Karpas-422 (cell line): ENCODE measurements around the gene DUOXA2. TPM values are rescaled to one million over a fixed set of nuclear protein-coding genes. Genes with fewer than 3 reads are reported as not detected.

Experiments
- DNase-seq: peaks from one replicate; pipeline ENCODE4 v3.0.0-alpha.2; 2015
- H2AFZ ChIP-seq: fragments of 200-600 bp; sonication (generic); 2 replicates; pipeline ENCODE4 v1.6.1; 2014; ENCODE audit warnings: antibody characterized with exemption, low read length, mixed read lengths
- H3K27ac ChIP-seq: fragments of 200-600 bp; sonication (generic); 2 replicates; pipeline ENCODE4 v1.5.1; 2014; ENCODE audit warnings: mild to moderate bottlenecking, low read length, moderate library complexity
- H3K27me3 ChIP-seq: fragments of 200-600 bp; sonication (generic); 2 replicates; pipeline ENCODE4 v1.6.1; 2014; ENCODE audit warnings: low read length, mixed read lengths
- H3K36me3 ChIP-seq: fragments of 200-600 bp; sonication (generic); 2 replicates; pipeline ENCODE4 v1.6.1; 2014; ENCODE audit warnings: low read length, mixed read lengths; ENCODE audit not compliant: insufficient read depth
- H3K4me1 ChIP-seq: fragments of 200-600 bp; sonication (generic); 2 replicates; pipeline ENCODE4 v1.6.1; 2014; ENCODE audit warnings: mild to moderate bottlenecking, low read length, mixed read lengths
- H3K4me2 ChIP-seq: fragments of 200-600 bp; sonication (generic); 2 replicates; pipeline ENCODE4 v1.6.1; 2014; ENCODE audit warnings: low read length, low read depth, mild to moderate bottlenecking; ENCODE audit not compliant: poor library complexity, severe bottlenecking
- H3K4me3 ChIP-seq: fragments of 200-600 bp; sonication (generic); 2 replicates; pipeline ENCODE4 v1.5.1; 2014; ENCODE audit warnings: mild to moderate bottlenecking, antibody characterized with exemption, low read length, mixed read lengths
- H3K79me2 ChIP-seq: fragments of 200-600 bp; sonication (generic); 2 replicates; pipeline ENCODE4 v1.6.1; 2014; ENCODE audit warnings: mild to moderate bottlenecking, low read length, mixed read lengths
- H3K9ac ChIP-seq: fragments of 200-600 bp; sonication (generic); 2 replicates; pipeline ENCODE4 v1.6.0; 2014; ENCODE audit warnings: low read length
- H3K9me2 ChIP-seq: fragments of 200-600 bp; sonication (generic), shearing (Covaris generic); replicated peaks from 2 replicates; pipeline ENCODE4 v1.6.0; 2014; ENCODE audit warnings: mild to moderate bottlenecking, low read length, moderate library complexity; ENCODE audit not compliant: insufficient read depth
- H3K9me3 ChIP-seq: fragments of 300-700, 200-600 bp; sonication (generic); 2 replicates; pipeline ENCODE4 v1.6.1; 2014; ENCODE audit warnings: low read length, mixed read lengths
- H4K20me1 ChIP-seq: fragments of 200-600 bp; sonication (generic); 2 replicates; pipeline ENCODE4 v1.6.1; 2014; ENCODE audit warnings: mild to moderate bottlenecking, antibody characterized with exemption, low read length, low read depth; ENCODE audit not compliant: insufficient read depth
- total RNA-seq: library from RNA; depleted of rRNA; stranded (reverse); fragments of >200 nt; shearing (Covaris generic); gene quantifications from 2 replicates; pipeline ENCODE4 v1.2.3, GENCODE V29; 2014; ENCODE audit warnings: low replicate concordance

Gene DUOXA2
- total RNA-seq, 1 experiment from 2014 or later: not detected

DNA sequence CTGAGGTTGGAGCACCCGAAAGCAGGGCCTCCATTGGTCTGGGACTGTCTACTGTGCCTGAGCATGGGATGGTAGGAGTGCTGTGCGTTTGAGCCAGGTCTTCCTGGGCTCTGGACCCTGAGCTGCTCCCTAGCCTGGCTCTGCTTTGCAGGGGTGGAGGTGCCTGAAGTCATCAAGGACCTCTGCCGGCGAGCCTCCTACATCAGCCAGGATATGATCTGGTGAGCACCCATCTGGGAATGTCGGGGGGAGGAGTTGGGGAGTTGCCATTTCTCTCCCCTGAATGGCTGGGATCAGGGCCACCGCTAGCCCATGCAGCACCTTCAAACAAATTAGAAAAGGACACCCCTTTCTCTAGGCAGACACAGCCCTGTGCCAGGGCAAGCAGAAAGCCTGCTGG, 36.4 kb downstream of the DUOXA2 start:
- H3K4me2 ChIP-seq: no peak overlapping the region
- H3K36me3 ChIP-seq: no peaks in the 10 kb centered on the region
- no peaks in the 10 kb centered on the region for H3K9me3 ChIP-seq
- H3K9me2 ChIP-seq: no peaks in the 10 kb centered on the region
- no peak overlapping the region for H3K4me3 ChIP-seq
- no peak overlapping the region for H2AFZ ChIP-seq
- H4K20me1 ChIP-seq: no peaks in the 10 kb centered on the region
- H3K79me2 ChIP-seq: no peaks in the 10 kb centered on the region
- DNase-seq: no peak
- no peaks in the 10 kb centered on the region for H3K4me1 ChIP-seq
- no peak overlapping the region for H3K27ac ChIP-seq
- H3K27me3 ChIP-seq: no peaks in the 10 kb centered on the region
- H3K9ac ChIP-seq: no peak overlapping the region

DNA sequence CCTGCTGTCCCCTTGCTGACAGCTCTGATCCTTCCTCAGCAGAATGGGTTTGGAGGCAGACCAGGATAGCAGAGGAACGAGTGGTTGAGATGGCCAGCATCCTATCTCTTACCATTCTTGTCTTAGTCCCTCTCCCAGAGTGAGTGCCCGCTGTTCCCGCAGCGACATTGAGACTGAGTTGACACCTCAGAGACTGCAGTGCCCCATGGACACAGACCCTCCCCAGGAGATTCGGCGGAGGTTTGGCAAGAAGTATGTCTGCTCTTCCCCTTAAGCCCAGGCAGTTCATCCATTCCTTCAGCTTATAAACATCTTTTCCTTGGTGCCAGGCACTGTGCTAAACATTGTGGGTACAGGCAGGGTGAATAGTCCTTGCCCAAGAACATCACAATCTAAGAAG, 36.9 kb downstream of the DUOXA2 start:
- no peak overlapping the region for H3K4me2 ChIP-seq
- no peaks in the 10 kb centered on the region for H3K36me3 ChIP-seq

DNA sequence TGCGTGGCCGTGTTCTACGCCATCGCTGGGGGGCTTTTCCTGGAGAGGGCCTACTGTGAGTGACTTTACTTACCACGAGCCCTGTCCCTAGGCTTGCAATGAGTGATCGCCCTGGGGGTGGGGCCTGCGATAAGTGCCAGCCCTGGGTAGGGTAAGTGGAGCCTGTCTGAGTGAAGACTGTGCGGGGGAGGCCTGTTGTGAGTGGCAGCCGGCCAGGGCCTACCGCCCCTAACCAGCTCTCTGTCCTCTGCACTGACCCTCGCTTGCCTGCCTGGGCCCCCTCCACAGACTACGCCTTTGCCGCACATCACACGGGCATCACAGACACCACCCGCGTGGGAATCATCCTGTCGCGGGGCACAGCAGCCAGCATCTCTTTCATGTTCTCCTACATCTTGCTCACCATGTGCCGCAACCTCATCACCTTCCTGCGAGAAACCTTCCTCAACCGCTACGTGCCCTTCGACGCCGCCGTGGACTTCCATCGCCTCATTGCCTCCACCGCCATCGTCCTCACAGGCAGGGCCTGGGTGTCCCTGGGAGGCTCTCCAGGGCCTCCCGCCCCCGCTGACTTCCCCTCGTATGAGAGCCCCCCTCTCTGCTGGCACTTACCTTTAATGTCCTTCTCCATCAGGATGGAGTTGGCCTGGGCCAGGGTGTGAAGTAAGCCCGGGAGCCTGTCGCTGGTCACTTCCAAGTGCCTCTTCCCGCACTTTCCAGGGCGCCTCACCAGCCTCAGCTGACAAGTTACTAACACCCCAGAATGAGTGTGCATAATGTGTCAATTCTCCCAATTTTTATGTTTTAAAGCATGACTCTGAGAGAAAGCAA, 38.1 kb downstream of the DUOXA2 start:
- Histone ChIP-seq H3K36me3 (no peaks in the 10 kb centered on the region), H4K20me1 (no peaks in the 10 kb centered on the region), H3K4me2 (no peak overlapping the region), H3K4me3 (no peak overlapping the region), H3K27ac (no peak overlapping the region), H3K9ac (no peak overlapping the region), H3K4me1 (peaks cover 5% of the 10 kb centered on the region; the same call in 1 of the 2 replicates), H3K9me3 (no peaks in the 10 kb centered on the region), H3K27me3 (no peaks in the 10 kb centered on the region), H3K79me2 (no peaks in the 10 kb centered on the region), H3K9me2 (no peaks in the 10 kb centered on the region), H2AFZ (no peak overlapping the region)
- DNase-seq: no peak

More for the DNA sequence above, 36.9 kb downstream of the DUOXA2 start:
- no peak overlapping the region for H3K4me3 ChIP-seq
- no peaks in the 10 kb centered on the region for H3K9me2 ChIP-seq
- H3K27me3 ChIP-seq: no peaks in the 10 kb centered on the region
- H3K9ac ChIP-seq: no peak overlapping the region
- no peak overlapping the region for H2AFZ ChIP-seq
- no peaks in the 10 kb centered on the region for H3K79me2 ChIP-seq
- H3K27ac ChIP-seq: no peak overlapping the region
- H4K20me1 ChIP-seq: no peaks in the 10 kb centered on the region
- H3K4me1 ChIP-seq: no peaks in the 10 kb centered on the region
- no peak for DNase-seq
- H3K9me3 ChIP-seq: no peaks in the 10 kb centered on the region

DNA sequence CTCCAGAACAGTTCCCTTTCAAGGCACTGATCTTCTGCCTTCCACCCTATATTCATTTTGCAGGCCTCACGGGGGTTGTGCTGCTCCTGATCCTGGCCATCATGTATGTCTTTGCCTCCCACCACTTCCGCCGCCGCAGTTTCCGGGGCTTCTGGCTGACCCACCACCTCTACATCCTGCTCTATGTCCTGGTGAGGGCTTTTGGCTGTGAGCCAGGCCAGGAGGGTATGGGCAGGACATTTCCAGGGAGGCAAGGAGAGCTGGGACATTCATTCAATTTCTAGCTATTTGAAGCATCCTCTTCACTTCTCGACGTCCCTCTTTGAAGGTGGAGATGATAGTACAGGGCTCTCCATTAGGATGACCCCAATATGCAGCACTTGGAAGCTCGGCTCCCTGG, 41.6 kb downstream of the DUOXA2 start:
- H3K9ac ChIP-seq: no peak overlapping the region
- no peaks in the 10 kb centered on the region for H3K36me3 ChIP-seq
- no peak for DNase-seq
- no peak overlapping the region for H3K4me2 ChIP-seq
- H3K4me3 ChIP-seq: no peak overlapping the region
- no peak overlapping the region for H3K27ac ChIP-seq
- H2AFZ ChIP-seq: no peak overlapping the region
- no peaks in the 10 kb centered on the region for H3K9me2 ChIP-seq
- no peaks in the 10 kb centered on the region for H3K27me3 ChIP-seq
- no peaks in the 10 kb centered on the region for H4K20me1 ChIP-seq
- H3K4me1 ChIP-seq: peaks cover 5% of the 10 kb centered on the region; the same call in 1 of the 2 replicates
- H3K79me2 ChIP-seq: no peaks in the 10 kb centered on the region
- no peaks in the 10 kb centered on the region for H3K9me3 ChIP-seq

DNA sequence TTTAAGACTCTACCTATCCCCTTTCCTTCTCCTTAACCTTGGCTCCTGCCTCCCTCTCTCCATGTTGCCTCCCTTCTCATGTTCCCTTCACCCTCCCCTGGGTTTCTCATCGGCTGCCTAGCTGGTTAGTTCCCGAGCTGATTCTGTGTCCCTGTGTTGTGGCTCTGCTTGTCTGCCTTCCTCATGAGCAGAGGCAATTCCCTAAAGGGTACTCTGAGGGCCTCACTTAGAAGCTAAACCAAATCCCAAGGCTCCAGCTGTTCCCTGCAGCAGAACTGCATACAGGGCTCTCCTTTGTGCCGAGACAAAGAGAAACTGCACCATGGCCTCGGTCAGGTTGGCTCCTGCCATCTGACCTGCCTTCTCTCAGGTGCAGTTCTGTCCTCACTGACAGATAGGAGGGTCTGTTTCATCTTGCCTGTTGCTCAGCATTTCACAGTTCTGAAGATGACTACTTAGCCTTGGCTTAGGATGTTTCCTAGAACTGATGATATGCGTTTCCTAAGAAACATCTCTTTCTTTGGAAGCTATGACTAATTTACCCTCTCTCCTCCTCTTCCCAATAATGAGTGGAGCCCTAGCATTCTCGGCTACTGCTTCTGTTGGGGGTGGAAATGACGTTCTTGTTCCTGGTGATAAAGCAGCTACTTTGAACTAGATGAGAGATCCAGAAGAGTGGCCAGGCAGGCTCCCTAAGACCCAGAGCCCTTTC, 42.8 kb downstream of the DUOXA2 start:
- no peak overlapping the region for H3K27ac ChIP-seq
- H3K27me3 ChIP-seq: no peaks in the 10 kb centered on the region
- H4K20me1 ChIP-seq: no peaks in the 10 kb centered on the region
- H3K9me2 ChIP-seq: no peaks in the 10 kb centered on the region
- H3K4me2 ChIP-seq: no peak overlapping the region
- H3K9ac ChIP-seq: no peak overlapping the region
- H3K36me3 ChIP-seq: no peaks in the 10 kb centered on the region
- H2AFZ ChIP-seq: no peak overlapping the region
- no peaks in the 10 kb centered on the region for H3K79me2 ChIP-seq
- no peak for DNase-seq
- no peak overlapping the region for H3K4me3 ChIP-seq
- no peaks in the 10 kb centered on the region for H3K9me3 ChIP-seq
- peaks cover 5% of the 10 kb centered on the region; the same call in 1 of the 2 replicates for H3K4me1 ChIP-seq

DNA sequence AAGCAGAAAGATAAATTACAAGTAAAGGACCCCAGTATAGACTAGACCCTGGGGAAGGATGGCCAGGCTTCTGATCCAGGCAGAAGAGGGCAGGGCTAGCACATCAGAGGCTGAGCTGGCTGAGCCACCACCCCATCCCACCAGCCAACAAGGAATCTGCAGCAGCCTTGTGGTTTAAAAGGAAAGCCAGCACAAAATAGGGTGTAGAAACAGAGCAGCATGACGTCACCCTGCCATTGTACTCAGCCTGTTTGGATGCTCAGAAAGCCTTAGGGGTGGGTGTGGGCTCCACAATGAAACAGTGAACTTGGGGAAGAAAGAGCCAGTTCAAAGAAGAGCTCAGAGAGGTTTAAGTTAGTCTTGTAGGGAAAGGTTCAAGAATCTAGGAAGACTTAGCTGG, 43.8 kb downstream of the DUOXA2 start:
- H3K4me2 ChIP-seq: no peak overlapping the region
- no peaks in the 10 kb centered on the region for H4K20me1 ChIP-seq
- DNase-seq: no peak
- H3K79me2 ChIP-seq: no peaks in the 10 kb centered on the region
- H3K36me3 ChIP-seq: no peaks in the 10 kb centered on the region
- no peak overlapping the region for H3K9ac ChIP-seq
- no peak overlapping the region for H3K27ac ChIP-seq
- H3K4me1 ChIP-seq: peaks cover 5% of the 10 kb centered on the region; the same call in 1 of the 2 replicates
- H3K9me2 ChIP-seq: no peaks in the 10 kb centered on the region
- no peaks in the 10 kb centered on the region for H3K27me3 ChIP-seq
- H3K4me3 ChIP-seq: no peak overlapping the region
- no peaks in the 10 kb centered on the region for H3K9me3 ChIP-seq
- no peak overlapping the region for H2AFZ ChIP-seq

DNA sequence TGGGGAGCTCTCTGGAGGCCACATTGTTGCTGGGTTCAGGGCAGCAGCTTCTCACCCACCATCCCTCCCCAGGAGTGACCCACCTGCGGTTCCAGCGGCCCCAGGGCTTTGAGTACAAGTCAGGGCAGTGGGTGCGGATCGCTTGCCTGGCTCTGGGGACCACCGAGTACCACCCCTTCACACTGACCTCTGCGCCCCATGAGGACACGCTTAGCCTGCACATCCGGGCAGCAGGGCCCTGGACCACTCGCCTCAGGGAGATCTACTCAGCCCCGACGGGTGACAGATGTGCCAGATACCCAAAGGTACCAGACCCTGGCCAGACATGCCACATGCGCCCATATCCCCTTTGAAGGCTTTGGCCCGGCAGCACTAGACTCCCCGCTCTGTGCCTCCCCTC, 47.5 kb downstream of the DUOXA2 start:
- no peaks in the 10 kb centered on the region for H3K27me3 ChIP-seq
- H2AFZ ChIP-seq: no peak overlapping the region
- DNase-seq: no peak
- H3K4me2 ChIP-seq: no peak overlapping the region
- no peaks in the 10 kb centered on the region for H3K79me2 ChIP-seq
- H3K9me2 ChIP-seq: no peaks in the 10 kb centered on the region
- no peak overlapping the region for H3K9ac ChIP-seq
- H3K4me1 ChIP-seq: peaks cover 10% of the 10 kb centered on the region
- H4K20me1 ChIP-seq: no peaks in the 10 kb centered on the region
- no peaks in the 10 kb centered on the region for H3K36me3 ChIP-seq
- no peak overlapping the region for H3K4me3 ChIP-seq
- no peaks in the 10 kb centered on the region for H3K9me3 ChIP-seq
- H3K27ac ChIP-seq: no peak overlapping the region

DNA sequence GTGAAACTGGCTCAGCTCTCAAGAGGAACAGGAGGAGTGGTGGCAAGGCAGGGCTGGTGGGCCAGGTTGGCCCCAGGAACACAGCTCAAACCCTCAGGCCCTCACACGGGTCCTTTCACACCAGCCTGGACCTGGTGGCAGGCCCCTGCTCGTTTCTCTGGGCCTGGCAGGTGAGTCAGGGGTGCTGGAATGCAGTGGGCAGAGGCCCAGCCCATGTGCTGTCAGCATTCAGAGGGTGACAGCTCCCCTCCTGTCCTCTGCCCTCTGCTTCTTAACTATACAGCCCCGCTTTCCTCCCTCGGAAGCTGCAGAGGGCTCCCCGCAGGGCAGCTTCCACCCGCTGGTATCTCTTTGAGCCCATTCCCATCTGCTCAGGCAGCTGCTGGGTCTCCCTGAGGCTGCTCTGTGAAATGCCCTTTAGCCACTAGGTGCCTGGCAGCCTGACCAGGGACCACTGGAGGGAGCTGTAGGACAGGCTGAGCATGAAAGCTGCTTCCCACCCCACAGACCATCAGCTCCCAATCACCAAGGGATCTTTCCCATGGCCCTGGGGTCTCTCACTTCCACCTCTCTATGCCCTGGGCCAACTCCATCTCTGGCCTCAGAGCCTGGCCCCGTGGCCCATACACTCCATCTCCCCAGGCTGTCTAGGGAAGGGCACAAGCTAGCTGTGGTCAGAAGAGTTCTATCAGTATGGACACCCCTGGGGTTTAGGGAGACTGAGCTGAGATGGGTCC, 48.8 kb downstream of the DUOXA2 start:
- no peaks in the 10 kb centered on the region for H3K9me2 ChIP-seq
- no peaks in the 10 kb centered on the region for H3K79me2 ChIP-seq
- H3K36me3 ChIP-seq: no peaks in the 10 kb centered on the region; the same call in 1 of the 2 replicates
- H3K9ac ChIP-seq: no peak overlapping the region
- H3K4me3 ChIP-seq: no peak overlapping the region
- H3K9me3 ChIP-seq: no peaks in the 10 kb centered on the region
- H3K27ac ChIP-seq: no peak overlapping the region
- DNase-seq: peak; percentile 89
- H2AFZ ChIP-seq: no peak overlapping the region
- no peaks in the 10 kb centered on the region for H3K27me3 ChIP-seq
- peaks cover 18% of the 10 kb centered on the region for H3K4me1 ChIP-seq
- no peak overlapping the region for H3K4me2 ChIP-seq
- no peaks in the 10 kb centered on the region for H4K20me1 ChIP-seq
